Measurements from ENCODE around the gene NPTX2.
A peak's percentile ranks its signal among the peaks of the same experiment; 100 is the strongest.
"Not testable (repeated sequence)": the region's sequence is repeated elsewhere in the genome, so short reads cannot be mapped to it uniquely, and the experiment has no call there.

NPTX2 gene

GRCh38 chr7:98617051-98617959 lies at the start of gene NPTX2:
Gene NPTX2 (plus strand): TSS chr7:98617285. CDS start chr7:98617462, 177 bp downstream.
- peak; percentile 9 for DNase-seq

GRCh38 chr7:98567991-98568390 lies 49.1 kb upstream of the NPTX2 start:
- DNase-seq = no peak

GRCh38 chr7:98568891-98569290 lies 48.2 kb upstream of the NPTX2 start:
- DNase-seq = no peak

GRCh38 chr7:98569691-98570337 lies 47.3 kb upstream of the NPTX2 start:
- no peak for DNase-seq

GRCh38 chr7:98571006-98571405 lies 46.1 kb upstream of the NPTX2 start:
- DNase-seq = no peak

GRCh38 chr7:98571986-98572385 lies 45.1 kb upstream of the NPTX2 start:
- DNase-seq = no peak

GRCh38 chr7:98572716-98573115 lies 44.4 kb upstream of the NPTX2 start:
- DNase-seq = not testable (repeated sequence)

GRCh38 chr7:98573816-98574215 lies 43.3 kb upstream of the NPTX2 start:
- no peak for DNase-seq

GRCh38 chr7:98575878-98576277 lies 41.2 kb upstream of the NPTX2 start:
- DNase-seq = no peak

- DNase-seq = no peak
These were observed 32.3 kb upstream of the NPTX2 start for GRCh38 chr7:98584830-98585229.

GRCh38 chr7:98591926-98592325 lies 25.2 kb upstream of the NPTX2 start:
- DNase-seq = no peak

GRCh38 chr7:98594348-98594747 lies 22.7 kb upstream of the NPTX2 start:
- DNase-seq = no peak

- no peak for DNase-seq
These were observed 22.3 kb upstream of the NPTX2 start for GRCh38 chr7:98594787-98595186.

- no peak for DNase-seq
These were observed 18.1 kb upstream of the NPTX2 start for GRCh38 chr7:98598846-98599615.

GRCh38 chr7:98599886-98600285 lies 17.2 kb upstream of the NPTX2 start:
- DNase-seq = no peak

GRCh38 chr7:98602755-98603398 lies 14.2 kb upstream of the NPTX2 start:
- DNase-seq = no peak

- DNase-seq = no peak
These were observed 13.7 kb upstream of the NPTX2 start for GRCh38 chr7:98603399-98603788.

- DNase-seq = no peak
These were observed 3.3 kb upstream of the NPTX2 start for GRCh38 chr7:98613601-98614425.

GRCh38 chr7:98616381-98617050 lies 569 bp upstream of the NPTX2 start:
- no peak for DNase-seq

- no peak for DNase-seq
These were observed 904 bp downstream of the NPTX2 start for GRCh38 chr7:98617960-98618418.

- no peak for DNase-seq
These were observed 1.7 kb downstream of the NPTX2 start for GRCh38 chr7:98618786-98619185.

Measured in activated CD4-positive, alpha-beta T cell treated with anti-CD3 and anti-CD28 coated beads, Interleukin-10, Interleukin-2, amounts not matched to agents 100 ng/mL and 50 ng/mL, durations not matched to agents 16 hours and 8 hours (primary cell).